Suprapubic skin (tissue), 4 donors: ENCODE results near the gene ZW10.

ENCODE experiments used
- CTCF ChIP-seq, 2 donors: fragments of 200-600 bp in 1 of 2; fragments of 450-650 bp in 1 of 2; sonication (generic) in 1 of 2; IDR thresholded peaks; one replicate each; pipeline ENCODE4 v1.5.1; 2016 to 2019; ENCODE audit warnings: antibody characterized with exemption in 2 of 2, mild to moderate bottlenecking in 1 of 2, moderate library complexity in 1 of 2
- EP300 ChIP-seq: sonication (generic); formaldehyde crosslinking; IDR thresholded peaks from one replicate; pipeline ENCODE4 v1.6.1; 2017; ENCODE audit warnings: antibody characterized with exemption
- POLR2A ChIP-seq, 2 donors: fragments of 450-650 bp; IDR thresholded peaks; one replicate each; pipeline ENCODE4 v1.6.1; 2017; ENCODE audit warnings: antibody characterized with exemption in 2 of 2, mild to moderate bottlenecking in 2 of 2, moderate library complexity in 2 of 2
- POLR2AphosphoS5 ChIP-seq, 3 donors: sonication (generic); formaldehyde crosslinking; IDR thresholded peaks; one replicate each; pipeline ENCODE4 v1.6.1; 2017; ENCODE audit warnings: antibody characterized with exemption in 3 of 3

- TF ChIP-seq POLR2A (IDR thresholded peaks at IDR 0.05) (no peak), CTCF (IDR thresholded peaks at IDR 0.05) (no peak), EP300 (no peak), POLR2AphosphoS5 (IDR thresholded peaks at IDR 0.05) (no peak)
Measured at GRCh38 chr11:113773092-113773415, 438 bp downstream of the ZW10 start.
